Measurements from ENCODE around the gene RNU1-3. TPM values are rescaled to one million over a fixed set of nuclear protein-coding genes. Genes with fewer than 3 reads are reported as not detected.

RNU1-3 gene
- total RNA-seq, 1 donor from 2014 or later = 1,438 TPM

GRCh38 chr1:16618719-16619118 is 48.0 kb downstream of the RNU1-3 start:
- H3K4me3 Mint-ChIP-seq (ENCODE audit: unreplicated experiment) = no peak overlapping the region
- no peaks in the 10 kb centered on the region for H3K4me1 Mint-ChIP-seq (ENCODE audit: low read depth)
- TF ChIP-seq CTCF (IDR thresholded peaks at IDR 0.05) = no peak

GRCh38 chr1:16617778-16618580 is 48.8 kb downstream of the RNU1-3 start:
- H3K27ac Mint-ChIP-seq (ENCODE audit: unreplicated experiment) = no peak overlapping the region
- H3K36me3 Mint-ChIP-seq (ENCODE audit: low read depth) = no peaks in the 10 kb centered on the region
- no peak overlapping the region for H3K4me3 Mint-ChIP-seq (ENCODE audit: unreplicated experiment)
- no peak for TF ChIP-seq CTCF (IDR thresholded peaks at IDR 0.05)
- H3K27me3 Mint-ChIP-seq (ENCODE audit: low read depth) = no peaks in the 10 kb centered on the region
- H3K9me3 Mint-ChIP-seq (ENCODE audit: low read depth) = no peaks in the 10 kb centered on the region
- H3K4me1 Mint-ChIP-seq (ENCODE audit: low read depth) = no peaks in the 10 kb centered on the region
- no peak for DNase-seq (ENCODE audit: low spot score)

More at GRCh38 chr1:16618719-16619118, 48.0 kb downstream of the RNU1-3 start:
- Mint-ChIP-seq H3K36me3 (ENCODE audit: low read depth) (no peaks in the 10 kb centered on the region), H3K27ac (ENCODE audit: unreplicated experiment) (no peak overlapping the region), H3K27me3 (ENCODE audit: low read depth) (no peaks in the 10 kb centered on the region), H3K9me3 (ENCODE audit: low read depth) (no peaks in the 10 kb centered on the region)
- peak; percentile 98 for DNase-seq (ENCODE audit: low spot score)

GRCh38 chr1:16617114-16617631 is 49.6 kb downstream of the RNU1-3 start:
- no peaks in the 10 kb centered on the region for H3K9me3 Mint-ChIP-seq (ENCODE audit: low read depth)
- H3K36me3 Mint-ChIP-seq (ENCODE audit: low read depth) = no peaks in the 10 kb centered on the region
- no peak overlapping the region for H3K4me3 Mint-ChIP-seq (ENCODE audit: unreplicated experiment)
- H3K27ac Mint-ChIP-seq (ENCODE audit: unreplicated experiment) = no peak overlapping the region
- H3K27me3 Mint-ChIP-seq (ENCODE audit: low read depth) = no peaks in the 10 kb centered on the region
- TF ChIP-seq CTCF (IDR thresholded peaks at IDR 0.05) = no peak
- DNase-seq (ENCODE audit: low spot score) = peak; percentile 96
- no peaks in the 10 kb centered on the region for H3K4me1 Mint-ChIP-seq (ENCODE audit: low read depth)

Other genes starting within 250 kb of the RNU1-3 start
- not detected in 3 replicates for gene SPATA21, start 229.5 kb downstream of the RNU1-3 start, total RNA-seq
- 49.1 to 53.4 TPM (median 51.7 TPM) in 3 replicates for gene NECAP2, start 226.2 kb downstream of the RNU1-3 start, total RNA-seq
- 1,438 to 1,620 TPM (median 1,579 TPM) in 3 replicates for gene RNU1-1, start 152.7 kb downstream of the RNU1-3 start, total RNA-seq
- 52.1 to 67.7 TPM (median 58.9 TPM) in 3 replicates for gene NBPF1, start 53.4 kb downstream of the RNU1-3 start, total RNA-seq
- gene RNU1-4, start 73.6 kb upstream of the RNU1-3 start, total RNA-seq = 1,438 to 1,620 TPM (median 1,579 TPM) in 3 replicates
- gene RNU1-2, start 229.0 kb upstream of the RNU1-3 start, total RNA-seq = 1,438 to 1,620 TPM (median 1,579 TPM) in 3 replicates

Data from chondrocyte (in vitro differentiated cells).